Tibial artery (tissue), 4 donors: ENCODE data around the gene CCDC27.

Experiments
- DNase-seq, 2 donors: peaks; one replicate each; pipeline ENCODE4 v3.0.0-alpha.2; 2019
- H3K27ac ChIP-seq, 2 donors: fragments of 200-600 bp; sonication (generic) in 1 of 2; 1 replicate in 1 of 2; 2 replicates in 1 of 2; pipeline ENCODE4 v1.5.1; 2018 to 2019; ENCODE audit warnings: mild to moderate bottlenecking in 1 of 2
- H3K27me3 ChIP-seq, 2 donors: fragments of 200-600 bp; sonication (generic) in 1 of 2; one replicate each; pipeline versions ENCODE4 v1.5.1 to v1.6.0; 2016 to 2019
- H3K36me3 ChIP-seq, 3 donors: fragments of 200-600 bp; sonication (generic) in 2 of 3; one replicate each; pipeline ENCODE4 v1.5.1; 2016 to 2019; ENCODE audit warnings: mild to moderate bottlenecking in 2 of 3
- H3K4me1 ChIP-seq, 4 donors: fragments of 200-600 bp; sonication (generic) in 2 of 4; 1 replicate in 3 of 4; 2 replicates in 1 of 4; pipeline ENCODE4 v1.5.1; 2016 to 2019
- H3K4me3 ChIP-seq, 2 donors: fragments of 200-600 bp; sonication (generic) in 1 of 2; 1 replicate in 1 of 2; 2 replicates in 1 of 2; pipeline ENCODE4 v1.5.1; 2018 to 2019; ENCODE audit warnings: mild to moderate bottlenecking in 2 of 2
- H3K9me3 ChIP-seq, 3 donors: fragments of 200-600 bp; sonication (generic) in 1 of 3; one replicate each; pipeline ENCODE4 v1.5.1; 2016 to 2019
- CTCF ChIP-seq, 2 experiments: fragments of 200-600 bp in 1 of 2; fragments of 450-650 bp in 1 of 2; IDR thresholded peaks; one replicate each; pipeline ENCODE4 v1.5.1; 2017 to 2019; ENCODE audit warnings: antibody characterized with exemption in 2 of 2, mild to moderate bottlenecking in 1 of 2, moderate library complexity in 1 of 2
- intact Hi-C: fragments of 100-400 bp; cut with DNase I; formaldehyde crosslinking; loops from one replicate; pipeline ENCODE4 v1.15.0; 2023; ENCODE audit warnings: low total_unique reads

Gene CCDC27

DNA sequence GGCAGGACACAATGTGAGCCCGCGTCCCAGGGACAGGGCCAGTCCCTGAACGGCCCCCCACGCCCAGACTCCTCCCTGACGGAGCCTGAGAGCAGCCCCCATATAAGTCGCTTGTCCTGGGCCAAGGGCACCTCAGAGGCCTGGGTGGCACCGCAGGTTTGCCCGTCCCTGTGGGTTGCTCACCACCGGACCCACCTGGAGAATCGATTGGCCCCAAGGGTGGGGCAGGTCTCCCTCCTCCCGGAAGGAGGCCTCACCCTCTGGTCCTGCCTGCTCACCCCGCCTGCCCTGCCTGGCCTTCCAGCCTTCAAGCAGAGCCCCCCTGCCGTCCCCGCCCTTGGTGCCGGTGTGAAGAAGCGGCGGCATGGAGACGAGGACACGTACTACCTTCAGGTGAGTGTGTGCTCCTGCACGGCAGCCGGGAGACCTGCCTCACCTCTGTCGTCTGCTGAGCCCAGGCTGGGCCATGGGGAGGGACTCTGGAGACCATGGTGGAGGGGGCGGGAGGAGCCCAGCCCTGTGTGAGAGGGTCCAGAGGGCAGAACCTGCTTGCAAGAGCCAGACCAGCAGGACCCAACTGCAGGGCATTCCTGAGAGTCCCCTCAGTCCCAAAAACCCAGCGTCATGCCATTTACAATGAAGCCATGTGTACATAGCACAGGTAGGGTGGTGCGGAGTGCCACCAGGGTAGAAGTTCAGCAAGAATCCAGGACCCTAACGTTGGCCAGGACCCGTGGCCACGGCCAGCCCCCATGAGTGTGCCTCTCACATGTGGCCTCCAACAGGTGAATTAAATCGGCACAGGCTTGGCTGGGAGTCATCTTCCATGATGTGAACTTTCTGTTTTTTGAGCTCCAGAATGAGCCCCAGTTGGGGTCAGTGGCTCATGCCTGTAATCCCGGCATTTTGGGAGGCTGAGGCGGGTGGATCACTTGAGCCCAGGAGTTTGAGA, 24.1 kb upstream of the CCDC27 start:
- no peaks in the 10 kb centered on the region for H3K9me3 ChIP-seq
- H3K4me1 ChIP-seq: peaks cover 0 to 5% (median 2%) of the 10 kb centered on the region in 4 donors
- H3K36me3 ChIP-seq: no peaks in the 10 kb centered on the region
- TF ChIP-seq CTCF (IDR thresholded peaks at IDR 0.05): no peak
- no peak overlapping the region for H3K4me3 ChIP-seq
- DNase-seq: no peak
- H3K27ac ChIP-seq: no peak overlapping the region
- peaks cover 0 to 80% of the 10 kb centered on the region in 2 donors for H3K27me3 ChIP-seq
- intact Hi-C loops: loop anchor here (10.0 kb wide), 1 partner anchor 273 kb away; the partner anchor contains the start of gene ARHGEF16

DNA sequence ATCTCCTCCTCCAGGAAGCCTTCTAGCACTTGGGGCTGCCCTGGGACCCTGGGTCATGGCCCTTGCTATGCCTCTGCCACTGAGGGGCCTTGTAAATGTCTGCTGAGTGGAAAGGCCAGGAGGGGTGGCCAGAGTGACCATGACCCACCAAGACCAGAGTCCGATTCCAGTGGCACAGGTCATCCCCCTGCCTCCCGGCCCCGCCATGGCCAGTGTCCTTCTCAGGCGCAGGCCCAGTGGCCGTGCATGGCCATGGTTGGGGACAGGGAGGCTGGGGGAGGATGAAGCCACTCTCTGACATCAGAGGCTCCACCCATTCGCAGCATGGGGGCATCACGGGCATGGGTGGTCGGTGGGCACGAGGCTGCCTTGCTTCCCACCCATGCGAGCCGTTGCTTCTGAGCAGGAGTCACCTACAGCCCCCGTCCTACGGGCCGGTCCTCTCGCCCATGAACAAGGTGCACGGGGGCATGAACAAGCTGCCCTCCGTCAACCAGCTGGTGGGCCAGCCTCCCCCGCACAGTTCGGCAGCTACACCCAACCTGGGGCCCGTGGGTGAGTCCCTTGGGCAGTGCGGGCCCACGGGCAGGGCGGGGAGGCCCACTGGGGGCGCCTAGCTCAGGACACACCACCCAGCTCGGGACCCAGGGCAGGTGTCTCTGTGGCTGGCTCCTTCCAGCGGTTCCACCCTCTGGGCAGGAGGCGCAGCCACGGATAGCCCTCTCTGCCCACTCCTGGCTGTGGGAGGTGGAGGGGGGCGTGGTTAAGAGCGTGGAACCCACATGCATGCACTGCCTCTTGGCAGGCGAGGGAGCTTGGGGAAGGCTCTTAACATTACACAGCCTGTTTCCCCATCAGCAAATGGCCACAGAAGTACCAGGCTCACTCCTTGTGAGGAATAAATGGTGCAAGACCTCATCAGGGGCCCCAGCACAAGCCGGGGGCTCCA, 22.4 kb upstream of the CCDC27 start:
- no peak for DNase-seq
- no peaks in the 10 kb centered on the region for H3K9me3 ChIP-seq
- H3K27me3 ChIP-seq: peaks cover 0 to 73% of the 10 kb centered on the region in 2 donors
- intact Hi-C loops: loop anchor here (10.0 kb wide), 1 partner anchor 275 kb away; the partner anchor contains the start of gene ARHGEF16
- peaks cover 0 to 5% (median 2%) of the 10 kb centered on the region in 4 donors for H3K4me1 ChIP-seq
- no peak overlapping the region for H3K4me3 ChIP-seq
- peaks cover 0 to 6% (median 3%) of the 10 kb centered on the region in 3 donors for H3K36me3 ChIP-seq
- no peak for TF ChIP-seq CTCF (IDR thresholded peaks at IDR 0.05)
- no peak overlapping the region for H3K27ac ChIP-seq

DNA sequence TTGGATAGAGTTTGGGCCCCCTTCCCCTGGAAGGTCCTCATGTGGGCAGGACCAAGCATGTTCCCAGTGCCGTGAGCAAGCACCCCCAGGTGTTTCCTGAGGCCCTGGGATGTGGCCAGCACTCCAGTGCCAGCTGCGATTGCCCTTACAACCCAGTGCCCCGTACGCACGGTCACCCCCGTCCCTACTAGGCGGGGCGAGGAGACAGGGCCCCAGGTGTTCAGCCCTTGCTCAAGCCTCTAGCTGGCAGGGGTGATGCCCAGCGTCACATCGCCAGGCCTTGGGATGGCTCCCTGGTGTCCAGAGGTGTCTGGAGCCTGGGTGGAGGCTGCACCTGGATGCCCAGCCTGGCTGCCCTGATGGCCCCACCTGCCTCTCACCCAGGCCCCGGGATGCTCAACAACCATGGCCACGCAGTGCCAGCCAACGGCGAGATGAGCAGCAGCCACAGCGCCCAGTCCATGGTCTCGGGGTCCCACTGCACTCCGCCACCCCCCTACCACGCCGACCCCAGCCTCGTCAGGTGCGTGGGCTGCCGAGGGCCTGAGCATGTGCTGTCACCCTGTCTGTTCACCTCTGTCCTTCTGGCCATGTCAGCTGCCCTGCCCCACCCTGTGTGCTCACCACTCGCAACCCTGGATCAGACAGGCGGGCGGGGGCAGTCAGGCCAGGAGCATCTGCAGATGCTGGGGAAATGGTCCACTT, 21.6 kb upstream of the CCDC27 start:
- Histone ChIP-seq H3K4me3 (no peak overlapping the region), H3K36me3 (peaks cover 0 to 14% (median 9%) of the 10 kb centered on the region in 3 donors), H3K4me1 (peaks cover 0 to 5% (median 2%) of the 10 kb centered on the region in 4 donors), H3K27me3 (peaks cover 0 to 67% of the 10 kb centered on the region in 2 donors), H3K9me3 (no peaks in the 10 kb centered on the region), H3K27ac (no peak overlapping the region)
- TF ChIP-seq CTCF (IDR thresholded peaks at IDR 0.05): no peak
- intact Hi-C loops: no loop called here
- no peak for DNase-seq

DNA sequence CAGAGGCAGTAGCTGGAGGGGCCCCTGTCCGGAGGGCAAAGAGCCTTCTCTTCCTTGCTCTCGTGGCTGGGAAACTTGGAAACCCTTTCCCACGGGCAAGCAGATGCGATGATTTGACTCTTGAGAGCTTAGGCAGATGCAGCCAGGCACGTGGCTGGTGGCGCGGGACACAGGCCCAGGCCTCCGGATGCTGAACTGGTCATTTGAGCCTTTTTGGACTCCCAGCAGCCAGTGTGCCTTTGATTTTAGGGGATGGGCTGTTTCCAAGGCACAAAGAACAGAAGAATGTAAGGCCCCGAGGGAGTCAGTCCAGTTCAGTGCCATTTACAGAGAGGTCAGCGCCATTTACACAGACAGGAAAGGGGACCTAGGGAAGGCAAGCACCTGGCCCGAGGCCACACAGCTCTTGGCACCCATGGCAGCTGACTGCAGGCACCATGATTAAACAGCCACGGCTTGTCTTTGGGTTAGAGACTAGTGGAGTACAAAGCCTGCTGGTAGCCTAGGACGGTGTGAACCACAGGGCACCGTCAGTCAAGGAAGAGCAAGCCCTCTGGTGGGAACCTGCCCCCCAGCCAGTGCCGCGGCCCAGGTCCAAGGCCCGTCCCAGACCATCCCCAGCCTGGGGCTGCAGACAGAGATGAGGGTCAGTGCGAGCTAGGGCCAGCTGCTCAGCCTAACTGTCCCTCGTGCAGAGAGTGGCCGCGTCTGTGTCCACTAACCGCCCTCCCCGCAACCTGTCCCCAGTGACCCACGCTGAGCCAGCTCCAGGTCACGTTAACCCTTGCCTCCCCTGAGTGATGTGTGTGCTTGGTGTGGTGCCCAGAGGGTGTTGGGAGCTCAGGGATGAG, 20.4 kb upstream of the CCDC27 start:
- intact Hi-C loops: no loop called here
- H3K36me3 ChIP-seq: peaks cover 3 to 25% (median 13%) of the 10 kb centered on the region in 3 donors
- H3K27me3 ChIP-seq: peaks cover 0 to 65% of the 10 kb centered on the region in 2 donors
- no peaks in the 10 kb centered on the region for H3K9me3 ChIP-seq
- no peak overlapping the region for H3K4me3 ChIP-seq
- H3K4me1 ChIP-seq: peaks cover 0 to 5% (median 2%) of the 10 kb centered on the region in 4 donors
- TF ChIP-seq CTCF (IDR thresholded peaks at IDR 0.05): no peak
- DNase-seq: no peak
- no peak overlapping the region for H3K27ac ChIP-seq
